H9 (cell line): Measurements from ENCODE around the gene GARRE1. TPM values are rescaled to one million over a fixed set of nuclear protein-coding genes. Genes with fewer than 3 reads are reported as not detected.

ENCODE experiments used
- DNase-seq: peaks from one replicate; pipeline ENCODE4 v3.0.0-alpha.2; 2017
- H2AFZ ChIP-seq: one replicate; pipeline ENCODE4 v1.6.1; 2013; ENCODE audit warnings: mild to moderate bottlenecking, low read length, control low read depth, moderate library complexity
- H2AK5ac ChIP-seq: 2 replicates; pipeline ENCODE4 v1.6.1; 2013; ENCODE audit warnings: low read length, control low read depth, mixed read lengths; ENCODE audit not compliant: insufficient read length
- H2BK120ac ChIP-seq: one replicate; pipeline ENCODE4 v1.6.1; 2013; ENCODE audit warnings: low read depth, mild to moderate bottlenecking, low read length, control low read depth, inconsistent platforms; ENCODE audit not compliant: poor library complexity, severe bottlenecking
- H2BK12ac ChIP-seq: 2 replicates; pipeline ENCODE4 v1.6.1; 2013; ENCODE audit warnings: low read length, control low read depth, mixed read lengths, low read depth; ENCODE audit not compliant: insufficient read length
- H2BK15ac ChIP-seq: 2 replicates; pipeline ENCODE4 v1.6.1; 2013; ENCODE audit warnings: low read depth, low read length, control low read depth
- H2BK20ac ChIP-seq: one replicate; pipeline ENCODE4 v1.6.1; 2013; ENCODE audit warnings: low read depth, mild to moderate bottlenecking, low read length, control low read depth, inconsistent platforms; ENCODE audit not compliant: poor library complexity, severe bottlenecking
- H2BK5ac ChIP-seq: 2 replicates; pipeline ENCODE4 v1.6.1; 2013; ENCODE audit warnings: low read length, control low read depth, mixed read lengths; ENCODE audit not compliant: insufficient read length
- H3K14ac ChIP-seq: 2 replicates; pipeline ENCODE4 v1.6.1; 2013; ENCODE audit warnings: low read length, control low read depth; ENCODE audit not compliant: insufficient read depth
- H3K18ac ChIP-seq: 2 replicates; pipeline ENCODE4 v1.6.1; 2013; ENCODE audit warnings: low read depth, mild to moderate bottlenecking, mixed read lengths, low read length, control low read depth; ENCODE audit not compliant: insufficient read length
- H3K23ac ChIP-seq: 2 replicates; pipeline ENCODE4 v1.6.1; 2013; ENCODE audit warnings: low read length, control low read depth, mixed read lengths, low read depth; ENCODE audit not compliant: insufficient read length
- H3K23me2 ChIP-seq: 2 replicates; pipeline ENCODE4 v1.6.1; 2013; ENCODE audit warnings: low read depth, mild to moderate bottlenecking, mixed read lengths, low read length, control low read depth; ENCODE audit not compliant: insufficient read length, poor library complexity, severe bottlenecking
- H3K27ac ChIP-seq: 2 replicates; pipeline ENCODE4 v1.5.1; 2013; ENCODE audit warnings: low read length, control low read depth, mixed read lengths, low read depth; ENCODE audit not compliant: insufficient read length
- H3K27me3 ChIP-seq: 2 replicates; pipeline ENCODE4 v1.6.1; 2013; ENCODE audit warnings: low read length, control low read depth, inconsistent platforms; ENCODE audit not compliant: insufficient read depth
- H3K4ac ChIP-seq: 2 replicates; pipeline ENCODE4 v1.6.1; 2013; ENCODE audit warnings: low read depth, mild to moderate bottlenecking, control low read depth, inconsistent platforms, low read length, moderate library complexity
- H3K4me1 ChIP-seq: 2 replicates; pipeline ENCODE4 v1.6.1; 2013; ENCODE audit warnings: low read length, control low read depth, inconsistent platforms; ENCODE audit not compliant: insufficient read depth
- H3K4me2 ChIP-seq: 2 replicates; pipeline ENCODE4 v1.6.1; 2013; ENCODE audit warnings: low read length, control low read depth, mixed read lengths; ENCODE audit not compliant: insufficient read length, insufficient read depth
- H3K56ac ChIP-seq: 2 replicates; pipeline ENCODE4 v1.6.1; 2013; ENCODE audit warnings: low read depth, mild to moderate bottlenecking, mixed read lengths, low read length, control low read depth; ENCODE audit not compliant: insufficient read length
- H3K79me1 ChIP-seq: 2 replicates; pipeline ENCODE4 v1.6.1; 2013; ENCODE audit warnings: low read depth, mild to moderate bottlenecking, moderate library complexity, low read length, control low read depth, inconsistent platforms; ENCODE audit not compliant: insufficient read depth, poor library complexity, severe bottlenecking
- H3K79me2 ChIP-seq: 2 replicates; pipeline ENCODE4 v1.6.1; 2013; ENCODE audit warnings: low read length, control low read depth, inconsistent platforms; ENCODE audit not compliant: insufficient read depth
- H3K9ac ChIP-seq: 2 replicates; pipeline ENCODE4 v1.6.1; 2013; ENCODE audit warnings: low read length, control low read depth, mixed read lengths; ENCODE audit not compliant: insufficient read length; ENCODE audit errors: extremely low read depth
- H3K9me3 ChIP-seq: one replicate; pipeline ENCODE4 v1.6.1; 2013; ENCODE audit warnings: low read depth, low read length, inconsistent platforms; ENCODE audit not compliant: control insufficient read depth
- H3T11ph ChIP-seq: one replicate; pipeline ENCODE4 v1.6.1; 2013; ENCODE audit warnings: mild to moderate bottlenecking, low read length, control low read depth, inconsistent platforms
- H4K20me1 ChIP-seq: one replicate; pipeline ENCODE4 v1.6.1; 2013; ENCODE audit not compliant: control insufficient read depth, insufficient read length, insufficient read depth
- H4K5ac ChIP-seq: 2 replicates; pipeline ENCODE4 v1.6.1; 2013; ENCODE audit warnings: low read depth, mild to moderate bottlenecking, mixed read lengths, low read length, control low read depth; ENCODE audit not compliant: insufficient read length
- H4K8ac ChIP-seq: replicated peaks from 2 replicates; pipeline ENCODE4 v1.6.1; 2013; ENCODE audit warnings: low read length, control low read depth, mixed read lengths, low read depth; ENCODE audit not compliant: insufficient read length
- H4K91ac ChIP-seq: 2 replicates; pipeline ENCODE4 v1.6.1; 2013; ENCODE audit warnings: low read depth, mild to moderate bottlenecking, moderate library complexity, mixed read lengths, low read length, control low read depth; ENCODE audit not compliant: insufficient read length
- H3K27ac Mint-ChIP-seq, 3 experiments: 2 replicates in 2 of 3; 3 replicates in 1 of 3; pipeline ENCODE4 v1.8.0; 2020 to 2021; ENCODE audit warnings: mixed read lengths in 3 of 3, mild to moderate bottlenecking in 1 of 3, moderate library complexity in 1 of 3
- H3K27me3 Mint-ChIP-seq: 2 replicates; pipeline ENCODE4 v1.8.0; 2021; ENCODE audit warnings: low read depth, mild to moderate bottlenecking, moderate library complexity, mixed read lengths
- H3K36me3 Mint-ChIP-seq, 3 experiments: 2 replicates in 2 of 3; 3 replicates in 1 of 3; pipeline ENCODE4 v1.8.0; 2020 to 2021; ENCODE audit warnings: low read depth in 3 of 3, mixed read lengths in 3 of 3; ENCODE audit not compliant: insufficient read depth in 1 of 3
- H3K4me1 Mint-ChIP-seq, 2 experiments: 2 replicates each; pipeline ENCODE4 v1.8.0; 2020; ENCODE audit warnings: mixed read lengths in 2 of 2
- H3K4me3 Mint-ChIP-seq, 2 experiments: 2 replicates in 1 of 2; 3 replicates in 1 of 2; pipeline ENCODE4 v1.8.0; 2020 to 2021; ENCODE audit warnings: mild to moderate bottlenecking in 2 of 2, mixed read lengths in 2 of 2, moderate library complexity in 1 of 2
- H3K9me3 Mint-ChIP-seq, 2 experiments: 2 replicates in 1 of 2; 3 replicates in 1 of 2; pipeline ENCODE4 v1.8.0; 2020; ENCODE audit warnings: mild to moderate bottlenecking in 2 of 2, mixed read lengths in 2 of 2, moderate library complexity in 1 of 2
- CTCF ChIP-seq: fragments of 200-600 bp; sonication (generic); conservative IDR thresholded peaks from 3 replicates; pipeline ENCODE4 v1.8.0; 2021; ENCODE audit warnings: antibody characterized with exemption, mild to moderate bottlenecking
- WGBS: extraction: QIAGEN DNeasy Blood & Tissue Kit; methylation state at CpG from one replicate; pipeline ENCODE4 v1.1.7; 2013; ENCODE audit warnings: missing lambda C conversion rate, low lambda C conversion rate, mixed read lengths; ENCODE audit not compliant: insufficient read length; ENCODE audit errors: extremely low coverage; 5-methylcytosine and 5-hydroxymethylcytosine counted together
- total RNA-seq: library from RNA; stranded (reverse); gene quantifications from 2 replicates; pipeline ENCODE4 v1.2.1, GENCODE V29; 2021

The GARRE1 gene
- total RNA-seq, 1 experiment from 2014 or later: 24.1 TPM

DNA sequence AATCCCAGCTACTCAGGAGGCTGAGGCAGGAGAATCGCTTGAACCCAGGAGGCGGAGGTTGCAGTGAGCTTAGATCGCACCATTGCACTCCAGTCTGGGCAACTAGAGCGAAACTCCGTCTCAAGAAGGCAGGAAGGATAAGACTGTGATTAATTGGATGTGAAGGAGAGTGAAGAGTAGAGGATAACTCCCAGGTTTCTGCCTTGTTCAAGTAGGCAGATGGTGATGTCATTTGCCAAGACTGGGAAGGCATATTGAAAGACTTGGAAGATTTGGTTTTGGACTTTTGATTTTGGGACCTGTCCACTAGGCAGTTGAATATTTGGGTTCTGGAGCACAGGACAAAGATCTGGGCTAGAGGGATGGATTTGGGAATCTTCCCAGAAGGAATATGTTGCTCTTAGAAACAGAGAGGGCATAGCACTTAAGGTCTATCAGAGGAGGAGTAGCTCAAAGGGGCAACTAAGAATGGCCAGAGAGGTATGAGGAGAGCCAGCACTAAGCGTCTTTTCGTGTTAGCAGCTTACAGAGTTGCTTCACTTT is 20.0 kb downstream of the GARRE1 start:
- H2BK15ac ChIP-seq: no peak overlapping the region
- no peak overlapping the region for H2BK120ac ChIP-seq
- no peaks in the 10 kb centered on the region for H3K23me2 ChIP-seq
- H4K20me1 ChIP-seq: no peaks in the 10 kb centered on the region
- no peaks in the 10 kb centered on the region for H3K27me3 ChIP-seq
- H4K5ac ChIP-seq: no peak overlapping the region
- H3K23ac ChIP-seq: no peak overlapping the region
- Mint-ChIP-seq H3K27me3 (no peaks in the 10 kb centered on the region), H3K27ac (peak overlapping the region; percentile 2 to 71 (median 3); a peak in 3 of 7 replicates), H3K9me3 (no peaks in the 10 kb centered on the region), H3K36me3 (peaks cover 2 to 8% (median 6%) of the 10 kb centered on the region in 3 experiments; a peak in 5 of 7 replicates), H3K4me3 (no peak overlapping the region), H3K4me1 (peaks cover 17 to 18% of the 10 kb centered on the region in 2 experiments)
- no peak for DNase-seq
- no peak overlapping the region for H3K27ac ChIP-seq
- H3K56ac ChIP-seq: no peak overlapping the region
- H3K9ac ChIP-seq: no peak overlapping the region
- no peaks in the 10 kb centered on the region for H3K79me1 ChIP-seq
- H4K91ac ChIP-seq: no peak overlapping the region
- H4K8ac ChIP-seq: no peak overlapping the region
- no peak overlapping the region for H3K4me2 ChIP-seq
- no CpG with 5 or more reads among the region's 7 CpGs for WGBS
- no peak overlapping the region for H3K14ac ChIP-seq
- H3K79me2 ChIP-seq: no peaks in the 10 kb centered on the region; the same call in none of the 2 replicates
- no peak overlapping the region for H2BK5ac ChIP-seq
- no peak overlapping the region for H3T11ph ChIP-seq
- no peak overlapping the region for H3K18ac ChIP-seq
- H3K4me1 ChIP-seq: peaks cover 3% of the 10 kb centered on the region; the same call in 1 of the 2 replicates
- TF ChIP-seq CTCF: no peak
- no peak overlapping the region for H2BK20ac ChIP-seq
- H2AK5ac ChIP-seq: no peak overlapping the region
- no peaks in the 10 kb centered on the region for H3K9me3 ChIP-seq
- H2AFZ ChIP-seq: no peak overlapping the region
- no peak overlapping the region for H3K4ac ChIP-seq
- H2BK12ac ChIP-seq: no peak overlapping the region
